GM23338 (cell line): Measurements from ENCODE around the gene EIF1AX. TPM values are rescaled to one million over a fixed set of nuclear protein-coding genes. Genes with fewer than 3 reads are reported as not detected.

ENCODE experiments used
- ATAC-seq: fragments of 200-7000 bp; cut with Tn5 transposase; 3 replicates; pipeline ENCODE4 v1.9.1; 2020
- DNase-seq: peaks from one replicate; pipeline ENCODE4 v3.0.0-alpha.2; 2015; ENCODE audit warnings: low spot score
- H2AFZ ChIP-seq: fragments of 200-600 bp; sonication (generic); 2 replicates; pipeline ENCODE4 v1.8.0; 2016; ENCODE audit warnings: antibody characterized with exemption, mild to moderate bottlenecking, moderate library complexity
- H3F3A ChIP-seq: fragments of 200-600 bp; sonication (generic); replicated peaks from 2 replicates; pipeline ENCODE4 v1.8.0; 2017; ENCODE audit warnings: antibody characterized with exemption, mixed run types, low read depth
- H3K27ac ChIP-seq: fragments of 200-600 bp; sonication (generic); 2 replicates; pipeline ENCODE4 v1.6.1; 2016; ENCODE audit warnings: low read depth
- H3K27me3 ChIP-seq: fragments of 200-600 bp; sonication (generic); 2 replicates; pipeline ENCODE4 v1.8.0; 2016; ENCODE audit warnings: mild to moderate bottlenecking, mixed run types, moderate library complexity; ENCODE audit not compliant: insufficient read depth
- H3K36me3 ChIP-seq: fragments of 200-600 bp; sonication (generic); 2 replicates; pipeline ENCODE4 v1.8.0; 2016; ENCODE audit warnings: mild to moderate bottlenecking; ENCODE audit not compliant: insufficient read depth
- H3K4me1 ChIP-seq: fragments of 200-600 bp; sonication (generic); 2 replicates; pipeline ENCODE4 v1.8.0; 2016; ENCODE audit warnings: mild to moderate bottlenecking, moderate library complexity; ENCODE audit not compliant: insufficient read depth
- H3K4me2 ChIP-seq: fragments of 200-600 bp; sonication (generic); 2 replicates; pipeline ENCODE4 v1.7.1; 2017; ENCODE audit warnings: mixed run types
- H3K4me3 ChIP-seq: fragments of 200-600 bp; sonication (generic); 2 replicates; pipeline ENCODE4 v1.6.1; 2016; ENCODE audit warnings: mixed run types
- H3K79me2 ChIP-seq: fragments of 200-600 bp; sonication (generic); replicated peaks from 2 replicates; pipeline ENCODE4 v1.8.0; 2017; ENCODE audit warnings: mild to moderate bottlenecking; ENCODE audit not compliant: insufficient read depth
- H3K9me2 ChIP-seq: fragments of 200-600 bp; sonication (generic); 2 replicates; pipeline ENCODE4 v1.8.0; 2017; ENCODE audit not compliant: insufficient read depth
- H4K20me1 ChIP-seq: fragments of 200-600 bp; sonication (generic); replicated peaks from 2 replicates; pipeline ENCODE4 v1.8.0; 2017; ENCODE audit warnings: mild to moderate bottlenecking; ENCODE audit not compliant: insufficient read depth
- H3K27ac Mint-ChIP-seq: 2 replicates; pipeline ENCODE4 v1.8.0; 2020; ENCODE audit warnings: inconsistent platforms, mild to moderate bottlenecking, moderate library complexity, mixed read lengths
- H3K27me3 Mint-ChIP-seq: 3 replicates; pipeline ENCODE4 v1.8.0; 2022; ENCODE audit warnings: low read depth, mild to moderate bottlenecking, moderate library complexity, mixed read lengths, inconsistent platforms; ENCODE audit not compliant: insufficient read depth, poor library complexity
- H3K36me3 Mint-ChIP-seq: 3 replicates; pipeline ENCODE4 v1.8.0; 2021; ENCODE audit warnings: low read depth, mild to moderate bottlenecking, inconsistent platforms, moderate library complexity, mixed read lengths
- H3K4me1 Mint-ChIP-seq: 3 replicates; pipeline ENCODE4 v1.8.0; 2020; ENCODE audit warnings: mild to moderate bottlenecking, inconsistent platforms, mixed read lengths
- H3K4me3 Mint-ChIP-seq: 3 replicates; pipeline ENCODE4 v1.8.0; 2021; ENCODE audit warnings: moderate library complexity, mild to moderate bottlenecking, inconsistent platforms, mixed read lengths
- H3K9me3 Mint-ChIP-seq: 3 replicates; pipeline ENCODE4 v1.8.0; 2020; ENCODE audit warnings: moderate library complexity, mild to moderate bottlenecking, inconsistent platforms, mixed read lengths
- CREB1 ChIP-seq: fragments of 250-450 bp; sonication (Bioruptor Pico); IDR thresholded peaks from 2 replicates; pipeline ENCODE4 v1.5.0; 2020; ENCODE audit warnings: low read depth, mild to moderate bottlenecking, moderate library complexity
- EZH2phosphoT487 ChIP-seq: fragments of 200-600 bp; sonication (generic); IDR thresholded peaks from one replicate; pipeline ENCODE4 v1.8.1; 2018; ENCODE audit warnings: antibody characterized with exemption; ENCODE audit not compliant: unreplicated experiment
- JUNB ChIP-seq: IDR thresholded peaks from one replicate; pipeline ENCODE4 v1.6.1; 2016; ENCODE audit warnings: antibody characterized with exemption; ENCODE audit not compliant: unreplicated experiment
- NANOG ChIP-seq: IDR thresholded peaks from 2 replicates; pipeline ENCODE4 v1.6.1; 2016; ENCODE audit warnings: antibody characterized with exemption, borderline replicate concordance
- POLR2AphosphoS5 ChIP-seq: IDR thresholded peaks from 2 replicates; pipeline ENCODE4 v1.6.1; 2016; ENCODE audit warnings: antibody characterized with exemption, low read depth
- STAT1 ChIP-seq: IDR thresholded peaks from one replicate; pipeline ENCODE4 v1.6.1; 2016; ENCODE audit warnings: antibody characterized with exemption; ENCODE audit not compliant: unreplicated experiment
- ZNF114 ChIP-seq: fragments of 250-450 bp; sonication (Bioruptor Pico); IDR thresholded peaks from 2 replicates; pipeline ENCODE4 v1.5.0; 2020; ENCODE audit warnings: mild to moderate bottlenecking, moderate library complexity
- ZNF331 ChIP-seq: fragments of 250-450 bp; sonication (Bioruptor Pico); IDR thresholded peaks from 2 replicates; pipeline ENCODE4 v1.5.0; 2020; ENCODE audit warnings: low read depth, mild to moderate bottlenecking, moderate library complexity
- polyA plus RNA-seq: library from polyadenylated mRNA; unstranded; fragments of >200 nt; fragmentation: Nextera tagmentation; extraction: Ambion mirVana; gene quantifications from 2 replicates; pipeline ENCODE4 v1.2.1, GENCODE V29; 2016
- total RNA-seq: library from RNA; depleted of rRNA; stranded (reverse); fragments of >200 nt; shearing (Covaris generic); gene quantifications from 2 replicates; pipeline ENCODE4 v1.2.3, GENCODE V29; 2014
- TF ChIP-seq, protein P1 (sequence below), 2 experiments: fragments of 200-600 bp in 1 of 2; sonication (generic) in 1 of 2; conservative IDR thresholded peaks; 2 replicates each; pipeline versions ENCODE4 v1.5.1 to v1.6.1; 2016 to 2017; ENCODE audit warnings: antibody characterized with exemption in 2 of 2, low read depth in 2 of 2, mild to moderate bottlenecking in 2 of 2, moderate library complexity in 1 of 2
- TF ChIP-seq, protein P2 (sequence below): IDR thresholded peaks from one replicate; pipeline ENCODE4 v1.6.1; 2018; ENCODE audit warnings: antibody characterized with exemption; ENCODE audit not compliant: unreplicated experiment
- TF ChIP-seq, protein P3 (sequence below): fragments of 250-450 bp; sonication (Bioruptor Pico); IDR thresholded peaks from 2 replicates; pipeline ENCODE4 v1.5.0; 2020; ENCODE audit warnings: mild to moderate bottlenecking, moderate library complexity

Gene EIF1AX
- total and polyA plus RNA-seq, 2 experiments from 2014 or later, result 107 to 321 TPM

DNA sequence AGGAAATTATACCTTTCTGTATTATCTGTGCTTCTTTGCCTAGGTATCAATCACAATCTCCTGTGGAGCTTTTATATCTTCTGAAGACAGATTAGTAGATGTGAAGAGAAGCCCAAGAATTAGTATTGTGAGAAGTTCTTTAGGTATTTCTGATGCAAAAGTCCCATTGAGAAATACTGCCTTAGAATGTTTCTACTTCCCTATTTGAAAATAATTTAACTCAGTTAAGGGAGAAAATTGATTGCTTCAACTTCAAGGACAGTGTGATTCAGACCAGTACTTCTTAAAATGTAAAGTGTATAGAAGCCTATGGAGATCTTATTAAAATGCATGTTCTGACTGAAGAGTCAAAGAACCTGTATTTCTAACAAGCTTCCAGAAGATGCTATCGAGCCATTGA, 9.0 kb downstream of the EIF1AX start (continued):
- TF ChIP-seq ZNF114, result no peak
- no peak for TF ChIP-seq JUNB
- TF ChIP-seq ZNF331 (CRISPR knock-in tag), result no peak
- TF ChIP-seq, protein P1, sequence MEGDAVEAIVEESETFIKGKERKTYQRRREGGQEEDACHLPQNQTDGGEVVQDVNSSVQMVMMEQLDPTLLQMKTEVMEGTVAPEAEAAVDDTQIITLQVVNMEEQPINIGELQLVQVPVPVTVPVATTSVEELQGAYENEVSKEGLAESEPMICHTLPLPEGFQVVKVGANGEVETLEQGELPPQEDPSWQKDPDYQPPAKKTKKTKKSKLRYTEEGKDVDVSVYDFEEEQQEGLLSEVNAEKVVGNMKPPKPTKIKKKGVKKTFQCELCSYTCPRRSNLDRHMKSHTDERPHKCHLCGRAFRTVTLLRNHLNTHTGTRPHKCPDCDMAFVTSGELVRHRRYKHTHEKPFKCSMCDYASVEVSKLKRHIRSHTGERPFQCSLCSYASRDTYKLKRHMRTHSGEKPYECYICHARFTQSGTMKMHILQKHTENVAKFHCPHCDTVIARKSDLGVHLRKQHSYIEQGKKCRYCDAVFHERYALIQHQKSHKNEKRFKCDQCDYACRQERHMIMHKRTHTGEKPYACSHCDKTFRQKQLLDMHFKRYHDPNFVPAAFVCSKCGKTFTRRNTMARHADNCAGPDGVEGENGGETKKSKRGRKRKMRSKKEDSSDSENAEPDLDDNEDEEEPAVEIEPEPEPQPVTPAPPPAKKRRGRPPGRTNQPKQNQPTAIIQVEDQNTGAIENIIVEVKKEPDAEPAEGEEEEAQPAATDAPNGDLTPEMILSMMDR (conservative IDR thresholded peaks at IDR 0.05; ENCODE audit: low read depth in 2 of 2), result no peak
- no peak for TF ChIP-seq NANOG
- no peak for TF ChIP-seq CREB1 (CRISPR knock-in tag)
- no peak for TF ChIP-seq EZH2phosphoT487
- TF ChIP-seq STAT1, result no peak

DNA sequence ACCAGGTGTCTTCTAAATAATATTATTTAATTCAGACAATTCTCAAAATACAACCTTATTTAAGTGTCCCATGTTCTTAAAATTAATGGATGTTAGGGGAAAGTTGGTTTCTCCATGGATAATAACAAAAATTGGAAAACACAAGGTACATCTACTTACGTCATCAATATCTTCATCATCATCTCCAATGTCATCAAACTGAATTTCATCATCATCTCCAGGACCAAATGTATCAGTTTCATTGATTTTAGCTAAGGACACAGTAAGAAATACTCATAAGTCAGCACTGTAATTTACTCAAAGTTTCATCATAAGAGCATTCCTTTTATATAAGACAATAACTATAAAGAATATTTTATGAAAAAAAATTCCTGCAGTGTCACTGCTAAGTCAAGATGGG, 11.3 kb downstream of the EIF1AX start:
- H3K27ac Mint-ChIP-seq, result no peak overlapping the region
- no peaks in the 10 kb centered on the region; the same call in none of the 2 replicates for H4K20me1 ChIP-seq
- H3K36me3 ChIP-seq, result peaks cover 27% of the 10 kb centered on the region; the same call in 1 of the 2 replicates
- H3K4me1 Mint-ChIP-seq, result no peaks in the 10 kb centered on the region
- peaks cover 45% of the 10 kb centered on the region for H3K36me3 Mint-ChIP-seq
- H3K27me3 ChIP-seq, result no peaks in the 10 kb centered on the region
- no peaks in the 10 kb centered on the region for H3K4me1 ChIP-seq
- H3K79me2 ChIP-seq, result no peaks in the 10 kb centered on the region
- no peak for DNase-seq
- no peak overlapping the region for H3K4me3 ChIP-seq
- no peak overlapping the region for H3K27ac ChIP-seq
- H3F3A ChIP-seq, result no peaks in the 10 kb centered on the region
- no peak for ATAC-seq
- no peaks in the 10 kb centered on the region for H3K9me2 ChIP-seq
- H2AFZ ChIP-seq, result no peak overlapping the region
- no peak overlapping the region for H3K4me2 ChIP-seq
- H3K9me3 Mint-ChIP-seq, result no peaks in the 10 kb centered on the region
- peaks cover 2% of the 10 kb centered on the region for H3K27me3 Mint-ChIP-seq
- H3K4me3 Mint-ChIP-seq, result no peak overlapping the region
- TF ChIP-seq, protein P1 (conservative IDR thresholded peaks at IDR 0.05; ENCODE audit: low read depth in 2 of 2), result no peak
- TF ChIP-seq JUNB (no peak), NANOG (no peak), CREB1 (CRISPR knock-in tag) (no peak), POLR2AphosphoS5 (no peak), ZNF331 (CRISPR knock-in tag) (no peak), ZNF114 (no peak), EZH2phosphoT487 (no peak), STAT1 (no peak)
- TF ChIP-seq, protein P2, sequence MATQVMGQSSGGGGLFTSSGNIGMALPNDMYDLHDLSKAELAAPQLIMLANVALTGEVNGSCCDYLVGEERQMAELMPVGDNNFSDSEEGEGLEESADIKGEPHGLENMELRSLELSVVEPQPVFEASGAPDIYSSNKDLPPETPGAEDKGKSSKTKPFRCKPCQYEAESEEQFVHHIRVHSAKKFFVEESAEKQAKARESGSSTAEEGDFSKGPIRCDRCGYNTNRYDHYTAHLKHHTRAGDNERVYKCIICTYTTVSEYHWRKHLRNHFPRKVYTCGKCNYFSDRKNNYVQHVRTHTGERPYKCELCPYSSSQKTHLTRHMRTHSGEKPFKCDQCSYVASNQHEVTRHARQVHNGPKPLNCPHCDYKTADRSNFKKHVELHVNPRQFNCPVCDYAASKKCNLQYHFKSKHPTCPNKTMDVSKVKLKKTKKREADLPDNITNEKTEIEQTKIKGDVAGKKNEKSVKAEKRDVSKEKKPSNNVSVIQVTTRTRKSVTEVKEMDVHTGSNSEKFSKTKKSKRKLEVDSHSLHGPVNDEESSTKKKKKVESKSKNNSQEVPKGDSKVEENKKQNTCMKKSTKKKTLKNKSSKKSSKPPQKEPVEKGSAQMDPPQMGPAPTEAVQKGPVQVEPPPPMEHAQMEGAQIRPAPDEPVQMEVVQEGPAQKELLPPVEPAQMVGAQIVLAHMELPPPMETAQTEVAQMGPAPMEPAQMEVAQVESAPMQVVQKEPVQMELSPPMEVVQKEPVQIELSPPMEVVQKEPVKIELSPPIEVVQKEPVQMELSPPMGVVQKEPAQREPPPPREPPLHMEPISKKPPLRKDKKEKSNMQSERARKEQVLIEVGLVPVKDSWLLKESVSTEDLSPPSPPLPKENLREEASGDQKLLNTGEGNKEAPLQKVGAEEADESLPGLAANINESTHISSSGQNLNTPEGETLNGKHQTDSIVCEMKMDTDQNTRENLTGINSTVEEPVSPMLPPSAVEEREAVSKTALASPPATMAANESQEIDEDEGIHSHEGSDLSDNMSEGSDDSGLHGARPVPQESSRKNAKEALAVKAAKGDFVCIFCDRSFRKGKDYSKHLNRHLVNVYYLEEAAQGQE, result no peak
- TF ChIP-seq, protein P3, sequence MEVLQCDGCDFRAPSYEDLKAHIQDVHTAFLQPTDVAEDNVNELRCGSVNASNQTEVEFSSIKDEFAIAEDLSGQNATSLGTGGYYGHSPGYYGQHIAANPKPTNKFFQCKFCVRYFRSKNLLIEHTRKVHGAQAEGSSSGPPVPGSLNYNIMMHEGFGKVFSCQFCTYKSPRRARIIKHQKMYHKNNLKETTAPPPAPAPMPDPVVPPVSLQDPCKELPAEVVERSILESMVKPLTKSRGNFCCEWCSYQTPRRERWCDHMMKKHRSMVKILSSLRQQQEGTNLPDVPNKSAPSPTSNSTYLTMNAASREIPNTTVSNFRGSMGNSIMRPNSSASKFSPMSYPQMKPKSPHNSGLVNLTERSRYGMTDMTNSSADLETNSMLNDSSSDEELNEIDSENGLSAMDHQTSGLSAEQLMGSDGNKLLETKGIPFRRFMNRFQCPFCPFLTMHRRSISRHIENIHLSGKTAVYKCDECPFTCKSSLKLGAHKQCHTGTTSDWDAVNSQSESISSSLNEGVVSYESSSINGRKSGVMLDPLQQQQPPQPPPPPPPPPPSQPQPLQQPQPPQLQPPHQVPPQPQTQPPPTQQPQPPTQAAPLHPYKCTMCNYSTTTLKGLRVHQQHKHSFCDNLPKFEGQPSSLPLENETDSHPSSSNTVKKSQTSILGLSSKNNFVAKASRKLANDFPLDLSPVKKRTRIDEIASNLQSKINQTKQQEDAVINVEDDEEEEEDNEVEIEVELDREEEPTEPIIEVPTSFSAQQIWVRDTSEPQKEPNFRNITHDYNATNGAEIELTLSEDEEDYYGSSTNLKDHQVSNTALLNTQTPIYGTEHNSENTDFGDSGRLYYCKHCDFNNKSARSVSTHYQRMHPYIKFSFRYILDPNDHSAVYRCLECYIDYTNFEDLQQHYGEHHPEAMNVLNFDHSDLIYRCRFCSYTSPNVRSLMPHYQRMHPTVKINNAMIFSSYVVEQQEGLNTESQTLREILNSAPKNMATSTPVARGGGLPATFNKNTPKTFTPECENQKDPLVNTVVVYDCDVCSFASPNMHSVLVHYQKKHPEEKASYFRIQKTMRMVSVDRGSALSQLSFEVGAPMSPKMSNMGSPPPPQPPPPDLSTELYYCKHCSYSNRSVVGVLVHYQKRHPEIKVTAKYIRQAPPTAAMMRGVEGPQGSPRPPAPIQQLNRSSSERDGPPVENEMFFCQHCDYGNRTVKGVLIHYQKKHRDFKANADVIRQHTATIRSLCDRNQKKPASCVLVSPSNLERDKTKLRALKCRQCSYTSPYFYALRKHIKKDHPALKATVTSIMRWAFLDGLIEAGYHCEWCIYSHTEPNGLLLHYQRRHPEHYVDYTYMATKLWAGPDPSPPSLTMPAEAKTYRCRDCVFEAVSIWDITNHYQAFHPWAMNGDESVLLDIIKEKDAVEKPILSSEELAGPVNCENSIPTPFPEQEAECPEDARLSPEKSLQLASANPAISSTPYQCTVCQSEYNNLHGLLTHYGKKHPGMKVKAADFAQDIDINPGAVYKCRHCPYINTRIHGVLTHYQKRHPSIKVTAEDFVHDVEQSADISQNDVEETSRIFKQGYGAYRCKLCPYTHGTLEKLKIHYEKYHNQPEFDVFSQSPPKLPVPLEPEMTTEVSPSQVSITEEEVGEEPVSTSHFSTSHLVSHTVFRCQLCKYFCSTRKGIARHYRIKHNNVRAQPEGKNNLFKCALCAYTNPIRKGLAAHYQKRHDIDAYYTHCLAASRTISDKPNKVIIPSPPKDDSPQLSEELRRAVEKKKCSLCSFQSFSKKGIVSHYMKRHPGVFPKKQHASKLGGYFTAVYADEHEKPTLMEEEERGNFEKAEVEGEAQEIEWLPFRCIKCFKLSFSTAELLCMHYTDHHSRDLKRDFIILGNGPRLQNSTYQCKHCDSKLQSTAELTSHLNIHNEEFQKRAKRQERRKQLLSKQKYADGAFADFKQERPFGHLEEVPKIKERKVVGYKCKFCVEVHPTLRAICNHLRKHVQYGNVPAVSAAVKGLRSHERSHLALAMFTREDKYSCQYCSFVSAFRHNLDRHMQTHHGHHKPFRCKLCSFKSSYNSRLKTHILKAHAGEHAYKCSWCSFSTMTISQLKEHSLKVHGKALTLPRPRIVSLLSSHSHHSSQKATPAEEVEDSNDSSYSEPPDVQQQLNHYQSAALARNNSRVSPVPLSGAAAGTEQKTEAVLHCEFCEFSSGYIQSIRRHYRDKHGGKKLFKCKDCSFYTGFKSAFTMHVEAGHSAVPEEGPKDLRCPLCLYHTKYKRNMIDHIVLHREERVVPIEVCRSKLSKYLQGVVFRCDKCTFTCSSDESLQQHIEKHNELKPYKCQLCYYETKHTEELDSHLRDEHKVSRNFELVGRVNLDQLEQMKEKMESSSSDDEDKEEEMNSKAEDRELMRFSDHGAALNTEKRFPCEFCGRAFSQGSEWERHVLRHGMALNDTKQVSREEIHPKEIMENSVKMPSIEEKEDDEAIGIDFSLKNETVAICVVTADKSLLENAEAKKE, result no peak
